ENCODE results near the gene OR4A47.
"Not testable (repeated sequence)": the region's sequence is repeated elsewhere in the genome, so short reads cannot be mapped to it uniquely, and the experiment has no call there.

Gene OR4A47

GRCh38 chr11:48488493-48488892 lies at the start of gene OR4A47:
TSS of gene OR4A47 (plus strand) at chr11:48488793. CDS start at chr11:48488793, 0 bp downstream.
- not testable (repeated sequence) for DNase-seq (ENCODE audit: low read depth)

GRCh38 chr11:48455909-48456308 lies 32.7 kb upstream of the OR4A47 start:
- not testable (repeated sequence) for DNase-seq (ENCODE audit: low read depth)

- DNase-seq (ENCODE audit: low read depth) = not testable (repeated sequence)
Observed at GRCh38 chr11:48473966-48474365, 14.6 kb upstream of the OR4A47 start.

GRCh38 chr11:48474703-48475102 lies 13.9 kb upstream of the OR4A47 start:
- DNase-seq (ENCODE audit: low read depth) = not testable (repeated sequence)

- not testable (repeated sequence) for DNase-seq (ENCODE audit: low read depth)
Observed at GRCh38 chr11:48506169-48506568, 17.6 kb downstream of the OR4A47 start.

GRCh38 chr11:48538991-48539390 lies 50.4 kb downstream of the OR4A47 start:
- no peak for DNase-seq (ENCODE audit: low read depth)
